ENCODE measurements around the gene SLC7A8. TPM values are rescaled to one million over a fixed set of nuclear protein-coding genes. Genes with fewer than 3 reads are reported as not detected.

SLC7A8 gene
- total RNA-seq, 1 experiment from 2014 or later: 77.9 TPM

GRCh38 chr14:23228812-23229211 is 45.4 kb upstream of the SLC7A8 start:
- Mint-ChIP-seq H3K4me3 (no peak overlapping the region), H3K27ac (no peak overlapping the region), H3K36me3 (ENCODE audit: insufficient read depth in 1 of 3, low read depth in 3 of 3) (peaks cover 9 to 16% (median 15%) of the 10 kb centered on the region in 3 experiments), H3K9me3 (peaks cover 34% of the 10 kb centered on the region in 2 experiments), H3K27me3 (ENCODE audit: low read depth) (no peaks in the 10 kb centered on the region; the same call in 1 of the 2 replicates), H3K4me1 (peaks cover 3% of the 10 kb centered on the region in 2 experiments)
- H3K79me2 ChIP-seq (ENCODE audit: insufficient read depth, low read length): no peaks in the 10 kb centered on the region
- H4K20me1 ChIP-seq (ENCODE audit: control insufficient read depth, insufficient read depth, insufficient read length): no peaks in the 10 kb centered on the region
- no peaks in the 10 kb centered on the region for H3K23me2 ChIP-seq (ENCODE audit: insufficient read length, low read depth, low read length, poor library complexity, severe bottlenecking)
- no peak overlapping the region for H4K8ac ChIP-seq (replicated peaks; ENCODE audit: insufficient read length, low read depth, low read length)
- H3K18ac ChIP-seq (ENCODE audit: insufficient read length, low read depth, low read length): no peak overlapping the region
- DNase-seq: no peak
- H3K79me1 ChIP-seq (ENCODE audit: insufficient read depth, low read depth, low read length, poor library complexity, severe bottlenecking): no peaks in the 10 kb centered on the region
- H4K91ac ChIP-seq (ENCODE audit: insufficient read length, low read depth, low read length): no peak overlapping the region
- H3T11ph ChIP-seq (ENCODE audit: low read length): no peak overlapping the region
- no peak overlapping the region for H3K4me2 ChIP-seq (ENCODE audit: insufficient read depth, insufficient read length, low read length)
- no peak overlapping the region for H3K56ac ChIP-seq (ENCODE audit: insufficient read length, low read depth, low read length)
- no CpG with 5 or more reads among the region's 1 CpG for WGBS (ENCODE audit: extremely low coverage, insufficient read length, low lambda C conversion rate)
- H3K9ac ChIP-seq (ENCODE audit: extremely low read depth, insufficient read length, low read length): no peak overlapping the region
- H2BK120ac ChIP-seq (ENCODE audit: low read depth, low read length, poor library complexity, severe bottlenecking): no peak overlapping the region
- H3K4me1 ChIP-seq (ENCODE audit: insufficient read depth, low read length): no peaks in the 10 kb centered on the region
- H3K27ac ChIP-seq (ENCODE audit: insufficient read length, low read depth, low read length): no peak overlapping the region
- no peak overlapping the region for H4K5ac ChIP-seq (ENCODE audit: insufficient read length, low read depth, low read length)
- no peak overlapping the region for H3K4ac ChIP-seq (ENCODE audit: low read depth, low read length)
- H3K9me3 ChIP-seq (ENCODE audit: control insufficient read depth, low read depth, low read length): no peaks in the 10 kb centered on the region
- no peak overlapping the region for H2BK12ac ChIP-seq (ENCODE audit: insufficient read length, low read depth, low read length)
- TF ChIP-seq, protein P1, sequence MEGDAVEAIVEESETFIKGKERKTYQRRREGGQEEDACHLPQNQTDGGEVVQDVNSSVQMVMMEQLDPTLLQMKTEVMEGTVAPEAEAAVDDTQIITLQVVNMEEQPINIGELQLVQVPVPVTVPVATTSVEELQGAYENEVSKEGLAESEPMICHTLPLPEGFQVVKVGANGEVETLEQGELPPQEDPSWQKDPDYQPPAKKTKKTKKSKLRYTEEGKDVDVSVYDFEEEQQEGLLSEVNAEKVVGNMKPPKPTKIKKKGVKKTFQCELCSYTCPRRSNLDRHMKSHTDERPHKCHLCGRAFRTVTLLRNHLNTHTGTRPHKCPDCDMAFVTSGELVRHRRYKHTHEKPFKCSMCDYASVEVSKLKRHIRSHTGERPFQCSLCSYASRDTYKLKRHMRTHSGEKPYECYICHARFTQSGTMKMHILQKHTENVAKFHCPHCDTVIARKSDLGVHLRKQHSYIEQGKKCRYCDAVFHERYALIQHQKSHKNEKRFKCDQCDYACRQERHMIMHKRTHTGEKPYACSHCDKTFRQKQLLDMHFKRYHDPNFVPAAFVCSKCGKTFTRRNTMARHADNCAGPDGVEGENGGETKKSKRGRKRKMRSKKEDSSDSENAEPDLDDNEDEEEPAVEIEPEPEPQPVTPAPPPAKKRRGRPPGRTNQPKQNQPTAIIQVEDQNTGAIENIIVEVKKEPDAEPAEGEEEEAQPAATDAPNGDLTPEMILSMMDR (conservative IDR thresholded peaks at IDR 0.05): no peak
- H3K27me3 ChIP-seq (ENCODE audit: insufficient read depth, low read length): no peaks in the 10 kb centered on the region
- no peak overlapping the region for H2BK20ac ChIP-seq (ENCODE audit: low read depth, low read length, poor library complexity, severe bottlenecking)
- no peak overlapping the region for H3K14ac ChIP-seq (ENCODE audit: insufficient read depth, low read length)
- H3K23ac ChIP-seq (ENCODE audit: insufficient read length, low read depth, low read length): no peak overlapping the region
- H2BK5ac ChIP-seq (ENCODE audit: insufficient read length, low read length): no peak overlapping the region
- no peak overlapping the region for H2BK15ac ChIP-seq (ENCODE audit: low read depth, low read length)
- H2AK5ac ChIP-seq (ENCODE audit: insufficient read length, low read length): no peak overlapping the region
- no peak overlapping the region for H2AFZ ChIP-seq (ENCODE audit: low read length)

All from H9 (cell line).